NCI-H2196 (cell line): ENCODE data around the gene JDP2.

Source experiments
- DNase-seq: peaks from one replicate; lab custom pipeline; 2025; ENCODE audit not compliant: unreplicated experiment; lab: John Stamatoyannopoulos, UW

Gene JDP2

DNA sequence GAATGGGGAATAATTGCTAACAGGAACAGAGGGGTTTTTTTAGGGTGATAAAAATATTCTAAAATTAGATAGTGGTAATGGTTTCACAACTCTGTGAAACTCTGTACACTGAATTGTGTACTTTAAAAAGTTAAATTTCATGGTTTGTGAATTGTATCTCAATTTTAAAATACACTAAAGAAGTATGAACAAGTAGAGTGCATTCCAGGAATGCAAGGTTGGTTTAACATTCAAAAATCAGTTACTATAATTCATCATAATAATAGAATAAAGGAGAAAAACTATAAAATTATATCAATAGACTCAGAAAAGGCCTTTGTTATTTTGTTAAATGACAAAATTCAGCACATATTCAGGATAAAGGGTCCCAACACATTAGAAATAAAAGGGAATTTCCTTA, 83.4 kb downstream of the JDP2 start:
- DNase-seq, result no peak

DNA sequence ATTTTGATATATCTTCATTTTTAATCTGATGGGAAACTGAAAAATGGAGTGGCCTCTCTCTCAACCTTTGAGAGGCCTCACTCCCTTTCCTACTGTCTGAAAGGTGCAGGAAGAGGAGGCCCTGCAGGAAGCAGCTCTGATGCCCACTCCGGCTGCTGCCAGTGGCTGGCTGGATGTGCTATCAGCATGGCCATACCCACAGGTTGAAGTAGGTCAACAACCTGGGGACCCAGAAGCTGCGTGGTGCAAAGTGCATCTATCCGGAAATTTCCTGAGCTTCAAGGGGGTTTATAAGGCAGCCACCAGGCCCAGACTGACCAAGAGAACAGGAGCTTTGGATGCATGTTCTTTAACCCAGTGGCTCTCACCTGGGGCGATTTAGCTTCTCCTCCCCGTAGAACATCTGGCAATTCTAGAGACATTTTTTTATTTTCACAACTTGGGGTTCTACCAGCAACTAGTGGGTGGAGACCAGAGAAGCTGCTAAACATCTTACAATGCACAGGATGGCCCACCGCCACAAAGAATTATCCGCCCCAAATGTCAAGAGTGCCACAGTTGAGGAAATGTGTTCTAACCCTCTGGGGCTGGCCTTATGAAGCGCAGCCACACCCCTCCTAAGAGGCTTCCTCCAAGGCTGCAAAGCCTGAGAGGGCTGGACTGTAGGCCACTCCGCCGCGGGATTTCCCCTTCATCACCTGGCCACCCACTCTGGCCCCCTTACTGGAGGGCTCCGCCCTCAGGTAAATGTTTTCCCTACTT, 86.3 kb downstream of the JDP2 start:
- no peak for DNase-seq

DNA sequence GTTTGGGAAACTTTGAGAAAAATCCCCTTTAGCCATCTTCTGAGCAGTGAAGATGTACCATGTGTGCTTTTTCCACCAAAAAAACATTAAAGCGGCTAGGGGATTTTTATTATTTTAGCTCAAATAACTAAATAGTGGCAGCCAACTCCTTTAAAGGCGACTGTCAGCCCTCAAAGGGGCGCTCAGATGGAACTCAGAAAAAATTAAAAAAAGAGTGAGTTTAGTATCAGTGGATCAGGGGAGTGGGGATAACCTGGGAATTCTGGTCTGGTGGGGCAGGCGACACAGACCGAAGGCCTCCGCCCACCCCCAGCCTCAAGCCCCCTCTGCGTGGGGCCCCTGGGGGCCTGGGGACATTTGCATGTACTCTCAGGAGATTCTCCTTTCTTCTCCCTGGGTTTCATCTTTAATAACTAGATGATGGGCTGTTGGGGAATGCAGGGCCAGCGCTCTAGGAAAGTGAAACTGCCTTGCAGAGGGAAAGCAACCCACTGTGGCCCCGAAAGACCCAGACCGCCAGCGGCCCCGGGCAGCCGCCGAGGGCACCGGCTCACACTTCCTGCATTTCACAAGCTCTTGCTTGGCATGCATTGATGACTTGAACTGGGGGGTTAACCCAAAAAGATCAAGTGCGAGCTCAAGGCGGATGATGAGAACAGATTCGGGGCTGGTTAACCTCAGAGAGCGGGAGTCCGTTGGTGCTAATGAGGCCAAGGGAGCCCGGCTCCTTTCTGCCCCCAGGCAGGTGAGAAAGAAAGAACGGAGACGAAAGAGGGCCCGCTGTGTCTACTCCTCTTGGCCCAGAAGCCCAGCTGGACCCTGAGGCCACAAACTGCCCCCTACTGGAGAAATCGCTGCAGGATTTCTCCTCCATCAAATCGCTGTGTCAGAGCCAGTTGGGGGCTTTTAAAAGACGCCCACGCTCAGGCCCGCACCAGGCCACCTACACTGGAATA, 87.1 kb downstream of the JDP2 start:
- DNase-seq, result no peak

DNA sequence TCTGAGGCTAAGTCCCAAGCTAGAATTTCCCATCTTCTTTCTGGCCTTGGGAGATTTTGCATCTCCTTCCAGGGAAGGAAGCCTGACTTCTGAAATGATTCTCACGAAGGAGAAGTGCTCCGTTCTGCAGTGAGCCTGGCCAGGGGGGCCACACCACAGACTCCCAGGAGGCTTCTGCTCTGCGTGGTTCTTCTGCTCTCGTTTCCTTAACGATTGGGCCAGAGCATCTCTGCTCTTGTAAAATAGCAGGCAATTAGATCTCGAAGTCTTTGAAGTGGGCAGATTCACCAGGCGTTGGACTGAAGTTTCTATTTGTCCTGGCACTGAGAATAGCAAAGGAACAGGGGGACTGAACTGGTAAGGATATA, 87.8 kb downstream of the JDP2 start:
- no peak for DNase-seq

DNA sequence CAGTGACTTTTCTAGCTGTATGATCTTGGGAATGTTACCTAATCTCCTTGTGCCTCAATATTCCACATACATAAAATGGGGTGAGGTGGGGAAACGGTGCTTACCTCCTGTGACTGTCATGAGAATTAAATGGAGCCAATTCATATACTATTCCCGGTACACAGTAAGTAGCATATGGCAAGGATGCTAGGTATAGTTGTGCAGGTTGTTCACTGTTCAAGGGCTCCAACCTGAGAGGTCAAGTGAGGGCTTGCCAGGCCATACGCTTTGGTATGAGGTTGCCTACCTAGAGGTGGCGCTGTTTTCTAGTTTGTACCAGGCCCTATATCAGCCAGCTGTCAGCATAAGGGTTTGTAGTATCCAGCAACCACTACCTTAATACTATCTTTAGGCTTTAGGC, 90.8 kb downstream of the JDP2 start:
- DNase-seq, result no peak

DNA sequence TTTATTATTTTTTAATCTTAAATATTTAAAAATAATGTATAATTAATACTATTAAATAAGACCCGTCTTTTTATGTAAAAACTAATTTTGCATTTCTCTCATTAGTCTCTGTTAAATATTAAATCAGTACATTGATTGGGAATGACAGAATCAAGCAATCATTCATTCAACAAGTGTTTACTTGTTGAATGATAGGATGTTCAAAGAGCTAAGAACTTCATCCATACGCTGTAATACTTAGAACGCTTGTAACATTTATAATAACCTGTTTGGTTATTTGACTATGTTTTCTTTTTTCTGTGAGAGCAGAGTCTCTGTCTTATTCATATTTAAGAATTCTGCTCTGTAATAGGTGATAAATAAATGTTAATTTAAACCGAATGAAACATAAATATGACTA, 91.6 kb downstream of the JDP2 start:
- no peak for DNase-seq

DNA sequence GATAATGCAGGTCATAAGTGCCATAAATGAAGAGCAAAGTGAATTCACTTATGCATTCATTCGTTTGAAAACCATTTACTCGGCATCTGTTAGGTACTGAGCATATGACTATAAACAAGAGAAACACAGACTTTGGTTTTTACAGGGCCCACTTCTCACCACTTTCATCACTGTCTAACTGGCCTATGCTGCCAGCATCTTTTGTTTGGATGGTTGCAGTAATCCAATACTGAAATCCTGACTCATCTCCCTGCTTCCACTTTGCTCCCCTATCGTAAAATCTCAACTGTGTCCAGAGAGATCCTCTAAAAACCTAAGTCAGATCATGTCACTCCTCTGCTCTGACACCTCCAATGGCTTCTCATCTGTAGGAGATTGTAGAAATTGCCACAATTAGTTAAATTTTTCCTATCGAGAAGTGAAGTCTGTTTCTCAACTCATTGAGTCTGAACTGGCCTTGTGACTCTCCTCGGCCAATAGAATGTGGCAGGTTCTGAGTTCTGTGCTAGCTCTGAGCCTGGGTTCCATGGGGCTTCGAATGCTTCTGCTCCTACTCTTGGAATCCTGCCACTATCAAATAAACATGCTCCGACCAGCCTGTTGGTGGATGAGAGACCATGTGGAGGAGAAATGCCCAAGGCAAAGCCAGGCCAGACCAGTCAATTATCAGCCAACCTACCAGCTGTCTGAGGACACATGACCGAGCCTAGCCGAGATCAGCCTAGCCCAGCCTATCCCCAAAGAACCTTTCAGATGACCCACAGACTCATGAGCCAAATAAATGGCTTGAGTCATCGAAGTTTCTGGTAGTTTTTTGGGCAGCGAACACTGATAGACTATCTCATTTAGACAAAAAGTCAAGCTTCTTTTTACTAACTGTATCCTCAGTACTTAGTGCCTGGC, 92.3 kb downstream of the JDP2 start:
- DNase-seq, result no peak

DNA sequence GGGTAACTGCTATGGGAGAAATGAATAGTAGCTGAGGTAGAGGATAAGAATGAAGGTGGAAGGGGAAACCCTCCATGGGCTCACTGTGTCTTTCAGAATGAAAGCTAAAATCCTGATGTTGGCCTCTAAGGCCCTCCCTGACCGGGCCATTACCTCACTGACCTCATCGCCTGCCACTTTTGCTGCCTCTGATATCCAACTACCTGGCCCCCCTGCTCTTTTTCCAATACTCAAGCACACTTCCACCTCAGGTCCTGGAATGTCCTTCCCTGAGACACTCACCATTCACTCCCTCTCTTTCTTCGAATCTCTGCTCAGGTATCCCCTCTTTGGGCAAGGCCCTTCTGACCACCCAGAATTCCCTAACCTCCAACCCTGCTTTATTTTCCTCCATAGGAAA, 93.0 kb downstream of the JDP2 start:
- DNase-seq, result no peak

DNA sequence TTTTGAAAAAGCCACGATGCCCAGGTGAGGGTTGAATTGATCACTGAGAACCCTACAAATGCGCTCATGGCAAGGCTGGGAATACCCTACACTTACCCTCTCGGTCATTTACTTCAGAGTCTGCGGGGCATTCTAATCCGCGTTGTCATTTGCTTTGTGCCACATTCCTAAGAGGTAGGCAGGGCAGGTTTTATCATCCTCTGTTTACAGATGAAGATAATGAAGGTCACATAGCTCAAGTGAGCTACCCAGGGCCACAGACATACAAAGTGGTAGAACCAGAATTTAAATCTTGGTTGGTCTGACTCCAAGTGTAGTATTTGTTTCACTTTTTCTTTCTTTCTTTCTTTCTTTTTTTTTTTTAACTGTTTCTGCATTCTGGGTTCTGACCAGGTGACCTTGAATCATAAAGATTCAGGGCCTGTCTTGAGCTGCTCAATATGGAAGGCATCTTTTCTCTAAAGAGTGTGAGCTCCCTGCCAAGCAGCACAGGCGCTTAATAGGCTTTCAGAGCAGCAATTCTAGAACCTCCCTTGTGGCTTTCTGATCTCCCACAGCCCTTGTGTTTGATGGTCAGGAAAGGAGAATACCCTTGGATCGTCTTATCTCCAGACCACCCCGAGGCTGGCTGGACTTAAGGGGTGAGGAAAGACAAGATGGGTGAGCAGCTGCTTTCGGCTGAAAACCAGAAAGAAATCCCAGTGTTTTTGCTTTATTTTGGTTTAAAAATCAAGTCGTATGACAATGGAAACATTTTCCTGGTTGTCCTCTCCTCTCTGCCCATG, 93.8 kb downstream of the JDP2 start:
- DNase-seq, result no peak

DNA sequence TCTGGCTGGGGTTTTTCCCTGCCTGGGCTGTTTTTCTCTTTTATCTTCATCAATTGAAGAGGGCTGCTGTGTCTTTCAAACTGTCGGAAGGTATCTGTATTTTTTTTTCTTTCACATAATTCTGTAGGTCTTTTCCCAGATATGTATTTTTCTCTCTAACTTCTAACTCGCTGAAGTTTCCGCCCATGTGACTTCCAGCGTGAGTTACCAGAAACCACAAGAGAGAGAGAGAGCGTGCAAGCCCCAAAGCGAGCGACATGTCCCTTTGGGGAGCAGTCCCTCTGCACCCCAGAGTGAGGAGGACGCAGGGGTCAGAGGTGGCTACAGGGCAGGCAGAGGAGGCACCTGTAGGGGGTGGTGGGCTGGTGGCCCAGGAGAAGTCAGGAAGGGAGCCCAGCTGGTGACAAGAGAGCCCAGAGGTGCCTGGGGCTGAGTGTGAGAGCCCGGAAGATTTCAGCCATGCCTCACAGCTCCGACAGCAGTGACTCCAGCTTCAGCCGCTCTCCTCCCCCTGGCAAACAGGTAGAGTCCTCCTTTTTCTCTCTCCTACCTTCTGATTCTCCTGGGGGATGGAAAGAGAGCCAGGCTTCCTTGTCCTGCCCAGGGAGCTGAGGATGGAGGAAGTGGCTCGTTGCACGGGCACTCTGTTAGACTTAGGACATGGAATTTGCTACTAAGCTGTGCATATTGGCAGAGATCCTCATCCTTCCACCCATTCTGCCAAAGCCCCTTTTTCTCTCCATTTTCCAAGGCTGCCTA, 94.6 kb downstream of the JDP2 start, which contains the start of gene BATF:
Gene BATF, plus strand, starts transcription at position 246 of the 759 bp plus-strand sequence. Its CDS starts 214 bp downstream, at position 460.
- no peak for DNase-seq

DNA sequence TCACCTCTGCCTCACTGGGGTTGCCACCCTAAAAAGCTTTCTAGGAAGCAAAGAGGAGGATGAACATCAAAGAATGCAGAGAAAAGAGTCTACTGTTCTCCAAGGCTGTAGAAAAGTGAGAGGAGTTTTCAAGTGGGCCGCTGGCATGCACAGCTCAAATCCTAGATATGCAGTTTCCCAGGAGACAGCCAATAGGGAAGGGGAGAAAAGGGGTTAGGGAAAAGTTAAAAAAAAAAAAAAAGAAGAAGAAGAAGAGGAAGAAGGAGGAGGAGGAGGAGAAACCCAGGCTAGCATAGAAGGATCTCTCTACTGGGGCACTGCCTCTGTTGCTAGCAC, 95.1 kb downstream of the JDP2 start:
- no peak for DNase-seq
